DOHH2 (cell line): ENCODE results near the gene PRPF4.

Source experiments
- EZH2phosphoT487 ChIP-seq: fragments of 200-600 bp; sonication (generic); IDR thresholded peaks from 2 replicates; pipeline ENCODE4 v1.6.1; 2017; ENCODE audit warnings: borderline replicate concordance, mild to moderate bottlenecking, antibody characterized with exemption, low read length, moderate library complexity, mixed read lengths
- TF ChIP-seq, protein P1 (sequence below): fragments of 200-600 bp; sonication (generic); IDR thresholded peaks from one replicate; pipeline ENCODE4 v1.5.1; 2014; ENCODE audit warnings: antibody characterized with exemption, mild to moderate bottlenecking, low read depth, low read length; ENCODE audit not compliant: poor library complexity, severe bottlenecking

DNA sequence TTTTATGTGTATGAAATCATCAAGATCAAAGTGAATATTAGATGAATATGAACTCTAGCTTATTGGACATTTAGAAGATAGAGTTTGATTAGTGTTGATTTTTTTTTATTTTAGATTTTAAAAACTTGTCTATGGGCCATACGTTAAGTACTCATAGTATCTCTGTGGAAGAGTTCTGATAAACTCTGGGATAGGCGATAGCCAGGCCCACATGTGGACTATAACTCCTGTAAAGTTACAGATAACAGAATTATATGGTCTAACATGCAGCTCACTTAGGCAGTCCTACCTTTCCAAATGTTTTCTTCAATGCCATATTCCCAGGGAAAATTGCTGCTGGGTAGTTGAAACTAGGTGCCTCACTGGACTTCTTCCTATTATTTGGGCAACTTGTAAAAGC is 43.8 kb upstream of the PRPF4 start:
- no peak for TF ChIP-seq EZH2phosphoT487
- TF ChIP-seq, protein P1, sequence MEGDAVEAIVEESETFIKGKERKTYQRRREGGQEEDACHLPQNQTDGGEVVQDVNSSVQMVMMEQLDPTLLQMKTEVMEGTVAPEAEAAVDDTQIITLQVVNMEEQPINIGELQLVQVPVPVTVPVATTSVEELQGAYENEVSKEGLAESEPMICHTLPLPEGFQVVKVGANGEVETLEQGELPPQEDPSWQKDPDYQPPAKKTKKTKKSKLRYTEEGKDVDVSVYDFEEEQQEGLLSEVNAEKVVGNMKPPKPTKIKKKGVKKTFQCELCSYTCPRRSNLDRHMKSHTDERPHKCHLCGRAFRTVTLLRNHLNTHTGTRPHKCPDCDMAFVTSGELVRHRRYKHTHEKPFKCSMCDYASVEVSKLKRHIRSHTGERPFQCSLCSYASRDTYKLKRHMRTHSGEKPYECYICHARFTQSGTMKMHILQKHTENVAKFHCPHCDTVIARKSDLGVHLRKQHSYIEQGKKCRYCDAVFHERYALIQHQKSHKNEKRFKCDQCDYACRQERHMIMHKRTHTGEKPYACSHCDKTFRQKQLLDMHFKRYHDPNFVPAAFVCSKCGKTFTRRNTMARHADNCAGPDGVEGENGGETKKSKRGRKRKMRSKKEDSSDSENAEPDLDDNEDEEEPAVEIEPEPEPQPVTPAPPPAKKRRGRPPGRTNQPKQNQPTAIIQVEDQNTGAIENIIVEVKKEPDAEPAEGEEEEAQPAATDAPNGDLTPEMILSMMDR: no peak
